ENCODE measurements around the gene KCNT1. TPM values are rescaled to one million over a fixed set of nuclear protein-coding genes. Genes with fewer than 3 reads are reported as not detected.

Gene KCNT1
- total RNA-seq, 1 experiment from 2014 or later = 0.68 TPM

DNA sequence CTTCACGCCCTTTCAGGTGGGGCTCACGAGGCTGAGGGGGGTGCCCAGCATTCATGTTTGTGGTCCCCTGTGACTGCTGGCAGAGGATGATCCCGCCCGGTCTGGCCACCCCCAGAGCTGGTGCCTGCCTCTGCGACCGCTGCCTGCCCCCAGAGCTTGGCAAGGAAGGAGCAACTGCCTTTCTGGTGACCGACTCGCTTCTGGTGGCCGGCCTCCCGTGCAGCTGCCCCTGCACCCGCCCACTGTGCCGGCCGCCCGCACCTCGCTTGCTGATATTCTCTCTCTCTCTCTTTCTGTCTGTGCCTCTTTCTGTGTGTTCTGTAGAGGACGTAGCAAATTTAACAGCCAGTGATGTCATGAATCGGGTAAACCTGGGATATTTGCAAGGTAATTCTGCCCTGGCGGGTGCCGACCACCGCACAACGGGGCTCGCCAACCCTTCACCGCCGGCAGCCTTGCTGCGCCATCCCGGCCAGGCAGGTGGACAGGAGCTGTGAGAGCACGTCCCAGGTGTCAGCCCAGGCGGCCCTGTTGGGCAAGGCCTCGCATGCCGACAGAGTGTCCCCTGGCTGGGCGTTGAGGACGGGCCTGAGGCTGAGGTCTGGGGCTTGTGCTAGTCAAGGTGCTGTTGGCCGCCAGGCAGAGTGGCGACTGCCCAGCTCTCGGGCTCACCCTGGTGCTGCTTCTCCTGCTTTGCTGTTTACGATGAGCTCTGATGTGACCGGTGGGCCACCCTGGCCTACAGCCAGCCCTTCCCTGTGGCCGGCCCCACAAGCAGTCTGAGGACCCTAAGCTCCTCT, 86.0 kb downstream of the KCNT1 start:
- no peaks in the 10 kb centered on the region for H3K4me1 Mint-ChIP-seq
- Histone ChIP-seq H3K9ac (ENCODE audit: extremely low read depth, insufficient read length, low read length) (no peak overlapping the region), H3K9me3 (ENCODE audit: control insufficient read depth, low read depth, low read length) (no peaks in the 10 kb centered on the region)

More for the DNA sequence above, 86.0 kb downstream of the KCNT1 start:
- no peak overlapping the region for H4K91ac ChIP-seq (ENCODE audit: insufficient read length, low read depth, low read length)
- H4K5ac ChIP-seq (ENCODE audit: insufficient read length, low read depth, low read length) = no peak overlapping the region
- no peak overlapping the region for H2BK20ac ChIP-seq (ENCODE audit: low read depth, low read length, poor library complexity, severe bottlenecking)
- no peaks in the 10 kb centered on the region for H3K23me2 ChIP-seq (ENCODE audit: insufficient read length, low read depth, low read length, poor library complexity, severe bottlenecking)
- no peak overlapping the region for H3K56ac ChIP-seq (ENCODE audit: insufficient read length, low read depth, low read length)
- no peak overlapping the region for H3T11ph ChIP-seq (ENCODE audit: low read length)
- H3K27ac Mint-ChIP-seq = peak overlapping the region in 1 of 3 experiments; percentile 31; a peak in 1 of 7 replicates
- no peak overlapping the region for H2AK5ac ChIP-seq (ENCODE audit: insufficient read length, low read length)
- no peak overlapping the region for H3K27ac ChIP-seq (ENCODE audit: insufficient read length, low read depth, low read length)
- no peaks in the 10 kb centered on the region for H3K9me3 Mint-ChIP-seq
- H3K36me3 Mint-ChIP-seq (ENCODE audit: insufficient read depth in 1 of 3, low read depth in 3 of 3) = no peaks in the 10 kb centered on the region
- no peaks in the 10 kb centered on the region for H3K27me3 ChIP-seq (ENCODE audit: insufficient read depth, low read length)
- no peak overlapping the region for H2BK12ac ChIP-seq (ENCODE audit: insufficient read length, low read depth, low read length)
- H2BK120ac ChIP-seq (ENCODE audit: low read depth, low read length, poor library complexity, severe bottlenecking) = no peak overlapping the region
- no peak overlapping the region for H3K4me3 Mint-ChIP-seq
- H4K8ac ChIP-seq (replicated peaks; ENCODE audit: insufficient read length, low read depth, low read length) = no peak overlapping the region
- no peak overlapping the region for H2BK15ac ChIP-seq (ENCODE audit: low read depth, low read length)
- no peaks in the 10 kb centered on the region; the same call in 1 of the 2 replicates for H3K27me3 Mint-ChIP-seq (ENCODE audit: low read depth)
- DNase-seq = no peak
- H3K79me2 ChIP-seq (ENCODE audit: insufficient read depth, low read length) = no peaks in the 10 kb centered on the region
- H3K18ac ChIP-seq (ENCODE audit: insufficient read length, low read depth, low read length) = no peak overlapping the region
- H3K14ac ChIP-seq (ENCODE audit: insufficient read depth, low read length) = peak overlapping the region; percentile 28; the same call in 1 of the 2 replicates
- TF ChIP-seq, protein P1, sequence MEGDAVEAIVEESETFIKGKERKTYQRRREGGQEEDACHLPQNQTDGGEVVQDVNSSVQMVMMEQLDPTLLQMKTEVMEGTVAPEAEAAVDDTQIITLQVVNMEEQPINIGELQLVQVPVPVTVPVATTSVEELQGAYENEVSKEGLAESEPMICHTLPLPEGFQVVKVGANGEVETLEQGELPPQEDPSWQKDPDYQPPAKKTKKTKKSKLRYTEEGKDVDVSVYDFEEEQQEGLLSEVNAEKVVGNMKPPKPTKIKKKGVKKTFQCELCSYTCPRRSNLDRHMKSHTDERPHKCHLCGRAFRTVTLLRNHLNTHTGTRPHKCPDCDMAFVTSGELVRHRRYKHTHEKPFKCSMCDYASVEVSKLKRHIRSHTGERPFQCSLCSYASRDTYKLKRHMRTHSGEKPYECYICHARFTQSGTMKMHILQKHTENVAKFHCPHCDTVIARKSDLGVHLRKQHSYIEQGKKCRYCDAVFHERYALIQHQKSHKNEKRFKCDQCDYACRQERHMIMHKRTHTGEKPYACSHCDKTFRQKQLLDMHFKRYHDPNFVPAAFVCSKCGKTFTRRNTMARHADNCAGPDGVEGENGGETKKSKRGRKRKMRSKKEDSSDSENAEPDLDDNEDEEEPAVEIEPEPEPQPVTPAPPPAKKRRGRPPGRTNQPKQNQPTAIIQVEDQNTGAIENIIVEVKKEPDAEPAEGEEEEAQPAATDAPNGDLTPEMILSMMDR (conservative IDR thresholded peaks at IDR 0.05) = no peak
- H3K4me1 ChIP-seq (ENCODE audit: insufficient read depth, low read length) = no peaks in the 10 kb centered on the region
- H3K79me1 ChIP-seq (ENCODE audit: insufficient read depth, low read depth, low read length, poor library complexity, severe bottlenecking) = no peaks in the 10 kb centered on the region
- H3K4me2 ChIP-seq (ENCODE audit: insufficient read depth, insufficient read length, low read length) = no peak overlapping the region
- H2BK5ac ChIP-seq (ENCODE audit: insufficient read length, low read length) = no peak overlapping the region
- WGBS (ENCODE audit: extremely low coverage, insufficient read length, low lambda C conversion rate) = no CpG with 5 or more reads among the region's 38 CpGs
- H2AFZ ChIP-seq (ENCODE audit: low read length) = no peak overlapping the region
- no peaks in the 10 kb centered on the region for H4K20me1 ChIP-seq (ENCODE audit: control insufficient read depth, insufficient read depth, insufficient read length)
- no peak overlapping the region for H3K23ac ChIP-seq (ENCODE audit: insufficient read length, low read depth, low read length)
- no peak overlapping the region for H3K4ac ChIP-seq (ENCODE audit: low read depth, low read length)
